ENCODE results near the gene TSHR.
"Not testable (repeated sequence)": the region's sequence is repeated elsewhere in the genome, so short reads cannot be mapped to it uniquely, and the experiment has no call there.

TSHR gene

GRCh38 chr14:80996049-80996901 lies 40.9 kb downstream of the TSHR start:
- peak; percentile 26 for DNase-seq (ENCODE audit: low read depth, low spot score)

GRCh38 chr14:81001447-81001846 lies 46.0 kb downstream of the TSHR start:
- DNase-seq (ENCODE audit: low read depth, low spot score) = no peak

DNA sequence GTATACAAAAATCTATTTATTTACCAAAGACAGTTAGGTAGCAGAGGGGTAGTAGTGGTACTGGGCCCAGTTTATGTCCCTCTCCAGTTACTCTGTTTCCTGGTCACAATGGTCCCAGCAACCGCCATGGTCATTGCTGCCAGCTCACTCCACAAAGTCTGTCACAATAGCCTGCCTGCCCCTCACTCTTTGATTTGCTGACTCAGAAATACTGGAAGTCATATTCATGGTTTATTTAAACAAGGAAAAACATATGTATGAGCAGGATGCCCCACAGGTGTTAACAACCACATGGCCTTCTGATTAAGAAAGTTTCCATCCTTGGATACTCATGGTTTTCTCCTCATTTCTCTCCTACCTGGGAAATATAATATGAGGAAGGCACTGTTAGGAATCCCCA lies 49.2 kb downstream of the TSHR start:
- no peak for DNase-seq (ENCODE audit: low read depth, low spot score)

DNA sequence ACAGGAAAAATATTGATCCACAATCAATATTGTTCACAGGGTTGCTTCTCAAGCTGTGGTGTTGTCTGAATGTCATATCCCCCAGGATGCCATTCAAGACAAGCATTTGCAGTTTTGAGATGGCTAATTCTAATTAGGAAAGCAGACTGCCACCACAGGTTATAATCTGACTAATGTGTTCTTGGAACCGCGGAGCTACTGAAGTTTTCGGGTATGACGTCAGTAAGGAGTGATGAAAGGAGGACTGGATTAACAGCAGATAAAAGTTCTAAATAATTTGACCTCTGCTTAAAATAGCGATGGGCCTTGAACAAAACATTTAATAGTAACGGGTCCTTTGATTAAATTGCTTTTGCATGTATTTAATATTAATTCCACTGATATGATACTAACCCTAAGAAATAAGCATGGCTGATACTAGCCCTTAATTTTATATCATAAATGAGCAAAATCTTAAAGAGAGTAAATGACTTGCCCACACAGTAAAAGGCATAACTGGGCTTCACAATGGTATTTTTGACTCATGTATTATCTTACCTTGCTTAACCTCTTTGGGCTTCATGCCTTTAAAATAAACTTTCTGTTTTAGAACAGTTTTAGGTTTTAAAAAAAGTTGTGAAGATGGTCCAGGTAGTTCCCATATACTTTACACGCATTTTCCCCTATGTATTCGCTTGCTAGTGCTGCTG lies 50.3 kb downstream of the TSHR start:
- DNase-seq (ENCODE audit: low read depth, low spot score) = no peak

DNA sequence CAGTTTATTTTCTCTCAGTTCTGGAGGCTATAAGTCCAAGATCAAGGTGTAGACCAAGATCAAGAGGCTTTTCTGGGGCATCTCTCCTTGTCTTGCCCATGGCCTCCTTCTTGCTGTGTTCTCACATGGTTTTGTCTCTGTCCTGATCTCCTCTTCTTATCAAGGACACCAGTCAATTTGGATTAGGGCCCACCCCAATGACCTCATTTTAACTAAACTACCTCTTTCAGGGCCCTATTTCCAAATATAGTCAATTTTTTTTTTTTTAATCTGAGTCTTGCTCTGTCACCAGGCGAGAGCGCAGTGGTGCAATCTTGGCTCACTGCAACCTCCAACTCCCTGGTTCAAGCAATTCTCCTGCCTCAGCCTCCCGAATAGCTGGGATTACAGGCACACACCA lies 50.8 kb downstream of the TSHR start:
- no peak for DNase-seq (ENCODE audit: low read depth, low spot score)

GRCh38 chr14:81007131-81007530 lies 51.7 kb downstream of the TSHR start:
- no peak for DNase-seq (ENCODE audit: low read depth, low spot score)

DNA sequence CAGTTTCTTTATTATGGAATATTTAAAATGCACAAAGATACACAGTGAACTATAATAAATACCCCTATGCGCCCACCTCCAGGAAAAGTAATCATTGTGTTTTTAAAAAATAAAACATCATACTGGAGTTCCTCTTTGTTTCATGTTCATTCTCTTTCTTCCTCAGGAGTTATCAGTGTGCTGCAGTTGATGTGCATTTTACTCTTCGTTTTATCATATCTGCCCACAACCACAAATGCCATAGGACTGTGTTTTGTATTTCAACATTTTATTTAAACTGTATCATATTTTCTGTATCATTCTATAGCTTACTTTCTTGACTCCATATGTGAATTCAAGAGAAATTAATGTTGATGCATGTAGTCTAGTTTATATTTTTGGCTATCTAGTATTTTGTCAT lies 53.9 kb downstream of the TSHR start:
- DNase-seq (ENCODE audit: low read depth, low spot score) = no peak

DNA sequence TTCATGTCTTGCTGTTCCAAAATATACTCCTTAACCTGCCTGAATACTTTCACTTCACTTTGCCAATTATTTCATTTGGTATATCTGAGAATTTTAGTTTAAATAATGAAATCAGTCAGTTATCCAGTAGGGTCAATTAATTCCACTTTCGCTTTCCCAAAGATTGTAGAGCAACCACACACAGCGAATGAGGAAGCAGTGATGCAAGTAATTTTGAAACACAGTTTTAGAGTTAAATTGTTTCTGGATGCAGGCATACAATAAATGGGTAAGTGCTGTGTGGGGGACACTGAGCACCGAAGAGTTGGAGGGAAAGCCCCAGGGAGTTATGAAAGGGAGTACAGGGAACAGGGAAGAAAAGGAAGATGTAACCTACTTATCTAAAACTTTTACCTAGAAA lies 62.8 kb downstream of the TSHR start:
- no peak for DNase-seq (ENCODE audit: low read depth, low spot score)

GRCh38 chr14:81018684-81019083 lies 63.3 kb downstream of the TSHR start:
- no peak for DNase-seq (ENCODE audit: low read depth, low spot score)

- DNase-seq (ENCODE audit: low read depth, low spot score) = not testable (repeated sequence)
These were observed 63.7 kb downstream of the TSHR start for GRCh38 chr14:81019113-81019512.

- DNase-seq (ENCODE audit: low read depth, low spot score) = no peak
These were observed 67.8 kb downstream of the TSHR start for GRCh38 chr14:81023095-81023710.

DNA sequence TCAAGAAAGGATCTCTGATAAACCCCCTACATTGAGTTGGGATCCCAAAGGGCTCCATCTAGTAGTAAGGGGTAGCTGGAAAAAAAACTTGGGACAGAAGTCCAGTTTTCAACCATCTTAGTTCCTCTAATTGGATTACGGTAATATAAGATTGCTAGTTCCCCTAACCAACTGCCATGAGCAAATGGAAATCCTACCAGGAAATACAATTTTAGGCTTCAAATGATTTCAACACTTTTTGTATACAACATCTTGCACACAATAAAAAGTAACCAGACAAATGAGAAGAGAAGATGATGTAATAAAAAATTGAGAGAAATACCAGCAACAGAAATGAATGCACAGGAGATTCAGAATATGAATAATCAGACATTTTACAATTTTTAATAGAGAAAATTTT lies 73.0 kb downstream of the TSHR start:
- DNase-seq (ENCODE audit: low read depth, low spot score) = no peak

DNA sequence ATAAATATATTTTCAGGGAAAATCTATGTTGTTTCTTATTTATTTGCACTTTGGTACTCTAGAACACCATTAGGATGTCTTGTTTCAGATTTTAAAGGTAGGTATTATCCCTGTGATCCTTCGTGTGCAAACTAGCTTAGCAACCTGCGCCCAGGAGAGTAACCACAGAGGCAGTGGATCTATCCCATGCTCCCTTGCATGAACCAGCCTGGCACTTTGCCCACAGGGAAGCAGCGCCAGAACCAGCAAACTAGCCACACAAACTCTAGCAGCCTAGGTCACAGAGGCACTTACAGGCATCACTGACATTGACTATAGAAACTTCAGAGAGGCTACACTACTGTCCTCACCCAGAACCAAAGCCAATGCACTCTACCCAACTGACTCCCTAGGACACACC lies 76.1 kb downstream of the TSHR start:
- DNase-seq (ENCODE audit: low read depth, low spot score) = no peak

- no peak for DNase-seq (ENCODE audit: low read depth, low spot score)
These were observed 78.3 kb downstream of the TSHR start for GRCh38 chr14:81033698-81034240.

- no peak for DNase-seq (ENCODE audit: low read depth, low spot score)
These were observed 87.0 kb downstream of the TSHR start for GRCh38 chr14:81042438-81042837.

GRCh38 chr14:81051547-81051946 lies 96.1 kb downstream of the TSHR start:
- no peak for DNase-seq (ENCODE audit: low read depth, low spot score)

DNA sequence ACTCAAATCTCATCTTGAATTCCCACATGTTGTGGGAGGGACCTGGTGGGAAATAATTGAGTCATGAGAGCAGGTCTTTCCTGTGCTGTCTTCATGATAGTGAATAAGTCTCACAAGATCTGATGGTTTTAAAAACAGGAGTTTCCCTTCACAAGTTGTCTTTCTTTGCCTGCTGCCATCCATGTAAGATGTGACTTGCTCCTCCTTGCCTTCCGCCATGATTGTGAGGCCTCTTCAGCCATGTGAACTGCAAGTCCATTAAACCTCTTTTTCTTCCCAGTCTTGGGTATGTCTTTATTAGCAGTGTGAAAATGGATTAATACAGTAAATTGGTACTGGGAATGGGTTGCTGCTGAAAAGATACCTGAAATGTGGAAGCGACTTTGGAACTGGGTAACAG lies 98.6 kb downstream of the TSHR start:
- not testable (repeated sequence) for DNase-seq (ENCODE audit: low read depth, low spot score)

DNA sequence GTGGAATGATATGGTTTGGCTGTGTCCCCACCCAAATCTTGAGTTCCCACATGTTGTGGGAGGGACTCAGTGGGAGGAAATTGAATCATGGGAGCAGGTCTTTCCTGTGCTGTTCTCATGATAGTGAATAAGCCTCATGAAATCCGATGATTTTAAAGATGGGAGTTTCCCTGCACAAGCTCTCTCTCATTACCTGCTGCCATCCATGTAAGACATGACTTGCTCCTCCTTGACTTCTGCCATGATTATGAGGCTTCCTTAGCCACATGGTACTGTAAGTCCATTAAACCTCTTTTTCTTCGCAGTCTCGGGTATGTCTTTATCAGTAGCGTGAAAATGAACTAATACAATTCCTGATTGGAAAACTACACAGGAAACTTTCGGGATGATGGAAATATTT lies 100.5 kb downstream of the TSHR start:
- no peak for DNase-seq (ENCODE audit: low read depth, low spot score)

DNA sequence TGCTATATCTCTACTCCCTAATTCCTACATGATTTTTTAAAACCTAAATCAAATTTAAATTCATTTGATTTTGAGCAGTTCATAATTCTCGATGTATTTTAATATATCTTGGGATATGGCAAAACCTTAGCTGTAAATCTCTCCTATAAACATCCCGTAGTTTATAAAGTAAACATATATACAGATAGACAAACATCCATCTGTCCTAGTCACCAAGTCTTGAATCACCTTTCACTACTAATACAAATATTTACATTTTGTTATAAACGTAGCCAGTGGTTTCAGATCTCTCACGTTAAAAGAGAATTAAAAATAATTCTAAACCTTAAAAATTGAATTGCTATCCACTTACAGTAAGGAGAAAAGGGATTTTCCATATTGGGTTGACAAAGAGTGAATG lies 107.0 kb downstream of the TSHR start:
- DNase-seq (ENCODE audit: low read depth, low spot score) = no peak

DNA sequence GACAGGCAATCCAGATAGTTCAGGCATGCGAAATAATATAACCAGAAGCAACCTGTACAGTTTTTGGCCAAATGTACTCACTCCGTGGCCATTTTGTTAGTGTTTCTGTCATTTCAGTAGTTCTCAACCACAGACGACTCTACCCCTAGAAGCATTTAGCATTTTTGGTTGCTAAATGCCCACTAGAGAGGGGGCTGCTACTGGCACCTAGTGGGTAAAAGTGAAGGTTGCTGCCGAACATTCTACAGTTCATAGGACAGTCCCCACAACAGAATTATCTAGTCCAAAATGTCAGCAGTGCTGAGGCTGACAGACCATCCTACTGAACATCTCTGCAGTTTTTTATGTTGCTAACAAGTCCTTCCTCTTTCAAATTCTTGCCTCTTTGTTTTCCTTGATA lies 107.4 kb downstream of the TSHR start:
- DNase-seq (ENCODE audit: low read depth, low spot score) = no peak

DNA sequence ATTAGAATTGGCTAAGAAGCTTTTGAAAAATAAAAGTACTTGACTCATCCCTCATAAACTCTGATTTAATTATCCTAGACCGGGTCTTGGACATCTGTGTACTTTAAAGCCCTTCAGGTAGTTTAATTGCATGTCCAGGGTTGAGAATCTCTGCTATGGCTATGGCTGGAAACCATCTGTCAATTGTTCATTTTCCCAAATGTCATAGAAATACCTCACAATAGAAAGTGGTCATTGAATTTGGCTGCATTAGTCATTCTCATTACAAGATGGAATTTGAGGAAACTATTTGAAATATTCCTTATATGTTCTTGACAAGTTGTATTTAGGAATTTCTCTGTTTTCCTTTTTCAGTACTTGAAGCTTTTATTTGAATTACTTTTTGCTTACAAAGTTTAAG lies 111.3 kb downstream of the TSHR start:
- no peak for DNase-seq (ENCODE audit: low read depth, low spot score)

DNA sequence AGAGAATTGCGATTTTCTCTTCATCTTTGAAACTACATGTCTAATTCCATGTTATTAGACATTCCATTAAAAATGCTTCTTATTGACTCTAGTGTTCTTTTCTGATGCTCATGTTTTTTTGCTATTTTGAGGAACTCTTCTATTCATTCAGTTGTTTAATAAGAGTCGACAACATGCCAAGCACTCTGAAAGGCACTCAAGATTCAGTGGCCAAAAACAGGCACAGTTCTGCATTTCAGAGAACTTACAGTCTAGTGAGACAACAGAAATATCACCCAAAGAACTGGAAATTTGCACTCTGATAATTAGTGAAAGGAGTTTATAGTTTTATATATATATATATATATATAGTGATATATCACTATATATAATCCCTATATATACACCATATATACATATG lies 111.7 kb downstream of the TSHR start:
- no peak for DNase-seq (ENCODE audit: low read depth, low spot score)
